ENCODE results near the gene CCDC8. TPM values are rescaled to one million over a fixed set of nuclear protein-coding genes. Genes with fewer than 3 reads are reported as not detected.
"Not testable (repeated sequence)": the region's sequence is repeated elsewhere in the genome, so short reads cannot be mapped to it uniquely, and the experiment has no call there.

The CCDC8 gene
- total RNA-seq, 1 experiment from 2014 or later: 18.6 TPM

GRCh38 chr19:46380690-46381089, 32.7 kb downstream of the CCDC8 start:
- peaks cover 98% of the 10 kb centered on the region for H3K36me3 ChIP-seq
- no peaks in the 10 kb centered on the region for H3K27me3 ChIP-seq (replicated peaks)
- peaks cover 12% of the 10 kb centered on the region for H3K4me1 ChIP-seq (replicated peaks)
- no peak for DNase-seq (ENCODE audit: low read depth in 1 of 2, low spot score in 2 of 2)
- no peak overlapping the region for H3K27ac ChIP-seq
- H3K4me3 ChIP-seq: no peak overlapping the region
- no peaks in the 10 kb centered on the region; the same call in 1 of the 2 replicates for H3K9me3 ChIP-seq (replicated peaks)

GRCh38 chr19:46378268-46378667, 35.1 kb downstream of the CCDC8 start:
- peaks cover 29% of the 10 kb centered on the region for H3K4me1 ChIP-seq (replicated peaks)
- DNase-seq (ENCODE audit: low read depth in 1 of 2, low spot score in 2 of 2): no peak
- H3K36me3 ChIP-seq: peaks cover 90% of the 10 kb centered on the region
- H3K27me3 ChIP-seq (replicated peaks): no peaks in the 10 kb centered on the region
- H3K27ac ChIP-seq: no peak overlapping the region
- H3K9me3 ChIP-seq (replicated peaks): no peaks in the 10 kb centered on the region; the same call in 1 of the 2 replicates
- no peak overlapping the region for H3K4me3 ChIP-seq

DNA sequence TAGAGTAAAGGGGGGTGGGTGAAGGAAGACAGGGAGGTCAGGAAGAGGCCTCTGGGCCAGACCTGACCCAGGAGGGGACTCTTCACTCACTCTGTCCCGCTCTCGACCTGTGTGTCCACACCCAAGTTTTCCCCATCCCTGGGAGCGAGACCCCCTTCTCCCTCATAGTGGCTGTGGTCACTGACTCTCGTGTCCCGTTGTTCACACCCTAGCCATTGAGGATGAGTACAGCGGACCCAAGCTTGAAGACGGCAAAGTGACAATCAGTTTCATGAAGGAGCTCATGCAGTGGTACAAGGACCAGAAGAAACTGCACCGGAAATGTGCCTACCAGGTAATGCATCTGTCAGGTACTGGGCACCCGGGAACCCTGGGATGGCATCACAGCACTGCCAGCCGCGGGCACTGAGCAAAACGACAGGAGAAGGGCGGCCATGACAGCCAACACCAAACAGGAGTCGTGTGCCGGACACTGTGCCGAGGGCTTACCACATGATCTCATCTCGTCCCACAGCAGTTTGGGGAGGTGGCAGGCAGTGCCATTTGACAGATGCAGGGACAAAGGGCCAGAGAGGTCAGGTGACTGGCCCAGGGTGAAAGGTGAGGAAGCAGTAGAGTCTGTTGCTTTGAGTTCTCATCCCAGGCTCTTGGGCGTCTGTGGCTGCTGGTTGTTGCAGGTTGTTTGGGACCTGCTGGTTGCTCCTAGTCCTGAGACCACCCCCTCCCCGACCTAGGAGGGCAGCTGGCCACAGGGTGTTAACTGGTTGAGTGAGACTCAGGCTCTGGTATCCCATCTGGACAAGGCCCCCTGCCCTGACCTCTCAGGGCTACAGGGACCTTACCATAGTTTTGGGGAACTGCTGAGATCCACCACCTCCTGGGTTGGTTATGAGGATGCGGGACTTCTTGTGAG, 36.9 kb downstream of the CCDC8 start:
- Histone ChIP-seq H3K36me3 (peaks cover 83% of the 10 kb centered on the region), H3K27ac (no peak overlapping the region), H3K27me3 (replicated peaks) (no peaks in the 10 kb centered on the region), H3K4me3 (no peak overlapping the region), H3K9me3 (replicated peaks) (no peaks in the 10 kb centered on the region), H3K4me1 (replicated peaks) (peaks cover 47% of the 10 kb centered on the region)
- DNase-seq (ENCODE audit: low read depth in 1 of 2, low spot score in 2 of 2): no peak

GRCh38 chr19:46375476-46376067, 37.8 kb downstream of the CCDC8 start:
- not testable (repeated sequence) for H3K27me3 ChIP-seq (replicated peaks); H3K27ac ChIP-seq; H3K9me3 ChIP-seq (replicated peaks); H3K4me3 ChIP-seq; DNase-seq (ENCODE audit: low read depth in 1 of 2, low spot score in 2 of 2)
- Histone ChIP-seq H3K4me1 (replicated peaks) (peaks cover 56% of the 10 kb centered on the region), H3K36me3 (peaks cover 82% of the 10 kb centered on the region)

GRCh38 chr19:46374536-46375475, 38.6 kb downstream of the CCDC8 start:
- Histone ChIP-seq H3K36me3 (peaks cover 75% of the 10 kb centered on the region), H3K4me3 (no peak overlapping the region), H3K27me3 (replicated peaks) (no peaks in the 10 kb centered on the region), H3K4me1 (replicated peaks) (peaks cover 62% of the 10 kb centered on the region), H3K9me3 (replicated peaks) (no peaks in the 10 kb centered on the region), H3K27ac (peak overlapping the region; percentile 87)
- no peak for DNase-seq (ENCODE audit: low read depth in 1 of 2, low spot score in 2 of 2)

- no peak overlapping the region for H3K4me3 ChIP-seq
- peak; percentile 83 to 88 for DNase-seq (ENCODE audit: low read depth in 1 of 2, low spot score in 2 of 2)
- peaks cover 64% of the 10 kb centered on the region for H3K36me3 ChIP-seq
- no peaks in the 10 kb centered on the region for H3K9me3 ChIP-seq (replicated peaks)
- no peaks in the 10 kb centered on the region for H3K27me3 ChIP-seq (replicated peaks)
- peaks cover 62% of the 10 kb centered on the region for H3K4me1 ChIP-seq (replicated peaks)
- peak overlapping the region; percentile 87 for H3K27ac ChIP-seq
These were observed 39.6 kb downstream of the CCDC8 start for GRCh38 chr19:46373491-46374359.

- peaks cover 60% of the 10 kb centered on the region for H3K36me3 ChIP-seq
- DNase-seq (ENCODE audit: low read depth in 1 of 2, low spot score in 2 of 2): peak; percentile 67 to 81
- no peak overlapping the region for H3K4me3 ChIP-seq
- H3K4me1 ChIP-seq (replicated peaks): peaks cover 55% of the 10 kb centered on the region
- peak overlapping the region; percentile 87 for H3K27ac ChIP-seq
- H3K27me3 ChIP-seq (replicated peaks): no peaks in the 10 kb centered on the region
- no peaks in the 10 kb centered on the region for H3K9me3 ChIP-seq (replicated peaks)
These were observed 40.4 kb downstream of the CCDC8 start for GRCh38 chr19:46372901-46373490.

GRCh38 chr19:46371371-46371901, 41.9 kb downstream of the CCDC8 start:
- H3K9me3 ChIP-seq (replicated peaks): no peaks in the 10 kb centered on the region
- H3K4me1 ChIP-seq (replicated peaks): peaks cover 49% of the 10 kb centered on the region
- H3K4me3 ChIP-seq: no peak overlapping the region
- no peak overlapping the region; the same call in 1 of the 2 replicates for H3K27ac ChIP-seq
- no peaks in the 10 kb centered on the region for H3K27me3 ChIP-seq (replicated peaks)
- peaks cover 59% of the 10 kb centered on the region for H3K36me3 ChIP-seq
- DNase-seq (ENCODE audit: low read depth in 1 of 2, low spot score in 2 of 2): peak; percentile 38 to 66

GRCh38 chr19:46369817-46370216, 43.5 kb downstream of the CCDC8 start:
- H3K4me3 ChIP-seq: no peak overlapping the region
- H3K27me3 ChIP-seq (replicated peaks): no peaks in the 10 kb centered on the region
- peak overlapping the region; percentile 51; the same call in 1 of the 2 replicates for H3K27ac ChIP-seq
- H3K9me3 ChIP-seq (replicated peaks): no peaks in the 10 kb centered on the region
- no peak for DNase-seq (ENCODE audit: low read depth in 1 of 2, low spot score in 2 of 2)
- H3K36me3 ChIP-seq: peaks cover 63% of the 10 kb centered on the region
- peaks cover 48% of the 10 kb centered on the region for H3K4me1 ChIP-seq (replicated peaks)

- peaks cover 61% of the 10 kb centered on the region for H3K36me3 ChIP-seq
- no peak for DNase-seq (ENCODE audit: low read depth in 1 of 2, low spot score in 2 of 2)
- no peaks in the 10 kb centered on the region for H3K27me3 ChIP-seq (replicated peaks)
- H3K27ac ChIP-seq: no peak overlapping the region
- H3K9me3 ChIP-seq (replicated peaks): no peaks in the 10 kb centered on the region
- peaks cover 31% of the 10 kb centered on the region for H3K4me1 ChIP-seq (replicated peaks)
- no peak overlapping the region for H3K4me3 ChIP-seq
These were observed 45.2 kb downstream of the CCDC8 start for GRCh38 chr19:46368116-46368515.

- no peak for DNase-seq (ENCODE audit: low read depth in 1 of 2, low spot score in 2 of 2)
- Histone ChIP-seq H3K4me1 (replicated peaks) (peaks cover 24% of the 10 kb centered on the region), H3K27me3 (replicated peaks) (no peaks in the 10 kb centered on the region), H3K9me3 (replicated peaks) (no peaks in the 10 kb centered on the region), H3K4me3 (no peak overlapping the region), H3K27ac (no peak overlapping the region), H3K36me3 (peaks cover 57% of the 10 kb centered on the region)
These were observed 45.9 kb downstream of the CCDC8 start for GRCh38 chr19:46367426-46367825.

DNA sequence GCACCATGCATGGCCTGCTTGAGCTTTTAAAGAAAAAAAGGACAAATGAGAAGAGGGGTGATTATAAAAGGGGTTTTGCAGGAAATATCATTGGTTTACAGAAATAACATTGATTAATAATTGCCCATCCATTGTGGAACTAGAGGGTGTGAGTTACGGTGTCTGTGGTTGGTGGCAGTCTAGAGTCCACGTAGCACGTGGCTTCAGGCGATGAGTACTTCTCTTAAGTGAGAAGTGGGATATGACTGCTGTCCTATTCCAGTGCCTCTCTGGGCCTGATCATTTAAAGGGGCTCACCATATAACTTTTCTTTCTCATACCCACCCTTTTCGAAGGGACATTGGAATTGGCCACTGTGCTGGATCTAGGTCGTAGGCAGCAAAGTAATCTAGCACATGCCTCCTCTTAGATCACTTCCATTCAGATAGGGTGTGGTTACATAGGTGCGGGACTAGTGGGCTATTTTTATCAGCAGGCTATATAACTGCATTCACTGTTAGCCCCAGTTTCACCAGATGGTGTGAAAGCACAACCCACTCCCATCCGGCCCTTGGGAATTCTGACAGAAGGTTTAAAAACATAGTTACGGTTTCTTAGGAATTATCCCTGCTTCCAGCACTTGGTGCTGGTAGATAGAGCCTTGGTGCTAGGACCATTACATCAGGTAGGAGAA, 46.6 kb downstream of the CCDC8 start:
- H3K4me3 ChIP-seq: no peak overlapping the region
- no peak for DNase-seq (ENCODE audit: low read depth in 1 of 2, low spot score in 2 of 2)
- peaks cover 53% of the 10 kb centered on the region for H3K36me3 ChIP-seq
- H3K27ac ChIP-seq: no peak overlapping the region
- no peaks in the 10 kb centered on the region for H3K9me3 ChIP-seq (replicated peaks)
- H3K4me1 ChIP-seq (replicated peaks): peaks cover 18% of the 10 kb centered on the region
- H3K27me3 ChIP-seq (replicated peaks): no peaks in the 10 kb centered on the region

All from SJSA1 (cell line).